ENCODE measurements around the gene NHP2. TPM values are rescaled to one million over a fixed set of nuclear protein-coding genes. Genes with fewer than 3 reads are reported as not detected.

Gene NHP2
- total RNA-seq, 6 experiments from 2014 or later: 35.5 to 174 (median 43.9) TPM

DNA sequence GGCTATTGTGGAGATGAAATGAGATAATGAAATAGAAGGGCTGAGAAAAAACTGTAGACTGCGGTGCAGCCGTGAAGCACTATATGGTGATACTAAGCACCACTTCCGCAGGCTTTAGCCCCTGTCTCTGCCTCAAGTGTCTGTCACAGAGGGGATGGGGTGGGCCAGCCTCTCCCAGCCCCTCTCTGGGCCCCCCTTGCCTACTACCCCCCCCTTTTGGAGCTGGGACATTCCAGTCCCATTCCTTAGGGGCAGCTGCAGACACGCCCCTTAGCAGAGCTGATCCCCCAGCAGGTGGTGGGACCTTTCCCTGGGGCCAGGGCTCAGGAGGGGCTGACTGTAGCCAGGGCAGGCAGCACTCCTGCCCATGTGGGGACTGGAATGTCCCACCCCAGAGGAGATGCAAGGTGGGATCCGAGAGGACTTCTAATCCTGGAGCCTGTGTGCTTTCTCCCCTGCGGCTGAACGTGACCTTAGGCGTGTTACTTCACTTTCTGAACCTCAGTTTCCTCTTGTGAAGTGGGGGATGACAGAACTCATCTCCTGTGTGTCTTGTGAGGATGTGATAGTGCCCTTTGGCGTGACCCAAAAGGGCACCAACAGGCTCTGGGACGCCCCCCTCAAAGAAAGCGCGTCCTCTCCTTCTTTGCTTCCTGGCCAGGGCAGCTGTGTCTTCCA, 38.4 kb downstream of the NHP2 start:
- 28% methylated on average over 6 of the region's 12 CpGs for WGBS (ENCODE audit: insufficient coverage, low coverage, low lambda C conversion rate, missing lambda C conversion rate)
- Histone ChIP-seq H3K36me3 (no peaks in the 10 kb centered on the region), H3K4me3 (no peak overlapping the region), H3K27me3 (no peaks in the 10 kb centered on the region), H3K27ac (no peak overlapping the region), H3K4me1 (peaks cover 0 to 5% (median 0%) of the 10 kb centered on the region in 4 donors), H3K9me3 (no peaks in the 10 kb centered on the region)
- TF ChIP-seq CTCF (IDR thresholded peaks at IDR 0.05): no peak
- no peak for TF ChIP-seq POLR2A (IDR thresholded peaks at IDR 0.05)
- ATAC-seq (no peak), DNase-seq (no peak)
- intact Hi-C loops (cut with DNase I): no loop called here

DNA sequence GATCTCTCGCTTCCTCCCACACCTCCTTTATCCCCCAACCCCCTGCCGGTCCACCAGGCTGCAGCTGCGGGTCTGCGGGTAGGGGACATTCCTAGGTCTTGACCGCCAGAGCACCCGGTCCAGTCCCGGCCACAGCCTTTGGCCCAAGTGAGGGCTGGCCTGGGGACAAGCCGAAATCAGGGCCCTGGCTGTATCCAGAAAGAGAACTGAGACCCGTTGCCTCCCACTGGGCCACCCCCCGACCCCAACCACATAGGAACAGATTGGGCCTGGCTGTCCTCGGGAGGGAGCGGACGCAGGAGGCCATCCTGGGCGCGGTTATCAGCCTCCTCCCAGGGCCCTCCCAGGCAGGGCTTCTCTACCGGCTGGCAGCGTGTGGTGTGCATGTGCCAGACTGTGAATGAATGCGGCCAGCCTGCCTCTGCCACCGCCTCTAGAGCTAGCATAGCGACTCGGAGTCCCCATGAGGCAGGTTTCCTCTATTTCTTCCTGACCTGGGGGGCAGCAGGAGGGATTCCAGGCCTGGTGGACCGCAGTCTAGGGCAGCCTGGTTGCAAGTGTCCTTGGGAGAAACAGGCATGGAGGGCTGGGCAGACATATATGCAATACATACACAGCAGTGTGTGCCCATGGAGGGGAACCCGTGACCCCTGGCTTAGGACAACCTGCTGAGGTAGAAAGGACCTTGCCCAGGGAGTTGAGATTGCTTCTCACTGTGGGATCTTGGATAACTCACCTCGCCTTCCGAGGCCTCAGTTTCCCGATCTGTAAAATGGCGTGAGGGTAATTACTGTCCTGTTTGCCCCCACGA, 39.2 kb downstream of the NHP2 start:
- H3K9me3 ChIP-seq: no peaks in the 10 kb centered on the region
- no peaks in the 10 kb centered on the region for H3K27me3 ChIP-seq
- TF ChIP-seq POLR2A (IDR thresholded peaks at IDR 0.05): no peak
- TF ChIP-seq CTCF (IDR thresholded peaks at IDR 0.05): no peak
- H3K36me3 ChIP-seq: no peaks in the 10 kb centered on the region
- peaks cover 0 to 5% (median 0%) of the 10 kb centered on the region in 4 donors for H3K4me1 ChIP-seq
- intact Hi-C loops (cut with DNase I): no loop called here
- WGBS (ENCODE audit: insufficient coverage, low coverage, low lambda C conversion rate, missing lambda C conversion rate): 13% methylated on average over 9 of the region's 28 CpGs
- H3K4me3 ChIP-seq: peak overlapping the region in 1 of 3 donors; percentile 16
- DNase-seq (no peak), ATAC-seq (peak; percentile 27 to 39 (median 32))
- H3K27ac ChIP-seq: no peak overlapping the region

DNA sequence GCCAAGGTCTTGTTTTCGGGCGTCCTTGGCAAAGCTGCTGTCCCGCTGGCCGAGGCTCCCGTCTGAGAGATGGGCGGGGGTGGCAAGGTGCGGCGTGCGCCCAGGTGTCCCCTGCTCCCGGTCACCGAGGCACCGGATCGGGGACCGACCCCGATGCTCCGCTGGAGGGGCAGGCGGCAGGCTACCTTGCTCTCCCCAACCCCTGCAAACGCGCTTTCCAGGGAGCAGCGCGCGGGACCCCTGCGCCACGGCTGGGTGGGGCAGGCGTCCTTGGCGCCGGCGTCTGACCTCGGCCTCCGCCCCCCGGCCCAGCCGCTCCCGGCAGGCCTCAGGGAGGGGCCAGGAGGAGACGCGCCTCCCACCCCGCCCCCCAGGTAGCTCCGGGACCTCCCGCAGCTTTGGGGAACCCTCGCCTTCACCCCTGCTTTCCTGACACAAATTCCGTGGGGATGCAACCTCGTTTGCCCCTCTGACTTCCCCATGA, 39.8 kb downstream of the NHP2 start:
- Histone ChIP-seq H3K27ac (no peak overlapping the region), H3K9me3 (no peaks in the 10 kb centered on the region), H3K27me3 (no peaks in the 10 kb centered on the region), H3K4me1 (peaks cover 0 to 5% (median 0%) of the 10 kb centered on the region in 4 donors), H3K4me3 (peak overlapping the region; percentile 14 to 29 (median 16)), H3K36me3 (no peaks in the 10 kb centered on the region)
- intact Hi-C loops (cut with DNase I): no loop called here
- DNase-seq (no peak), ATAC-seq (no peak)
- WGBS (ENCODE audit: insufficient coverage, low coverage, low lambda C conversion rate, missing lambda C conversion rate): 0% methylated on average over 2 of the region's 41 CpGs
- no peak for TF ChIP-seq CTCF (IDR thresholded peaks at IDR 0.05)
- TF ChIP-seq POLR2A (IDR thresholded peaks at IDR 0.05): no peak

GRCh38 chr5:178113141-178113787, 40.4 kb downstream of the NHP2 start, which contains the start of gene N4BP3:
Gene N4BP3, plus strand, starts transcription at chr5:178113532. Its CDS starts 6,052 bp downstream, at chr5:178119584.
- ATAC-seq (peak; percentile 36 to 69 (median 44)), DNase-seq (peak in 1 of 3 donors; percentile 52)
- TF ChIP-seq CTCF (IDR thresholded peaks at IDR 0.05): no peak
- TF ChIP-seq POLR2A (IDR thresholded peaks at IDR 0.05): peak; percentile 17
- Histone ChIP-seq H3K4me1 (peaks cover 0 to 5% (median 0%) of the 10 kb centered on the region in 4 donors), H3K4me3 (peak within 1 kb of the TSS; percentile 14 to 29 (median 16)), H3K9me3 (no peaks in the 10 kb centered on the region), H3K27me3 (no peaks in the 10 kb centered on the region), H3K36me3 (no peaks in the 10 kb centered on the region), H3K27ac (no peak within 1 kb of the TSS)
- intact Hi-C loops (cut with DNase I): no loop called here
- WGBS (ENCODE audit: insufficient coverage, low coverage, low lambda C conversion rate, missing lambda C conversion rate): 13% methylated on average over 1 of the region's 96 CpGs

Data from right lobe of liver (tissue), 6 donors.